Tongue (tissue), 2 donors: Measurements from ENCODE around the gene UNC80. TPM values are rescaled to one million over a fixed set of nuclear protein-coding genes. Genes with fewer than 3 reads are reported as not detected.

Experiments used
- DNase-seq: peaks from one replicate; pipeline ENCODE4 v3.0.0-alpha.2; 2015
- total RNA-seq: library from RNA; depleted of rRNA; stranded (reverse); fragments of >200 nt; gene quantifications from one replicate; pipeline ENCODE4 v1.2.3, GENCODE V29; 2014

Gene UNC80
- total RNA-seq, 1 donor from 2014 or later: 1.3 TPM

DNA sequence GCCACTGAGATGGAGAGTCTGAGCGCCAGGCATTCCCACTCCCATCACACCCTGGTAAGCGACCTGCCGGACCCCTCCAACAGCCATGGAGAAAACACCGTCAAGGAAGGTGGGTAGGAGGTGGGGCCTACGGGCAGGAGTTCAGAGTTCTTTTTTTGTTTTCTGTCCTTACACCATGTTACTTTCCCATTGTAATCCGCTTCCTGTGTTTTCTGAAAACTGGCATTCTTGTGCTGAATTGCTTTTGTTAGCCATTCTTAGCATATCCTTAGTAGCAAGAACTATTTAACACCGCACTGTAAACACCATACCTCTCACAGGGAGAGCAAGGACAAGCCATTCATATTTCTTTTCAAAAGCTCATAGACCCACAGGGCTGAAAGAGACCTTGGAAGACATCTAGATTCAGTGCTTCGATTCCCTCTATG lies 46.2 kb downstream of the UNC80 start:
- no peak for DNase-seq

- DNase-seq: no peak
Measured at GRCh38 chr2:209818939-209819338, 47.3 kb downstream of the UNC80 start.

DNA sequence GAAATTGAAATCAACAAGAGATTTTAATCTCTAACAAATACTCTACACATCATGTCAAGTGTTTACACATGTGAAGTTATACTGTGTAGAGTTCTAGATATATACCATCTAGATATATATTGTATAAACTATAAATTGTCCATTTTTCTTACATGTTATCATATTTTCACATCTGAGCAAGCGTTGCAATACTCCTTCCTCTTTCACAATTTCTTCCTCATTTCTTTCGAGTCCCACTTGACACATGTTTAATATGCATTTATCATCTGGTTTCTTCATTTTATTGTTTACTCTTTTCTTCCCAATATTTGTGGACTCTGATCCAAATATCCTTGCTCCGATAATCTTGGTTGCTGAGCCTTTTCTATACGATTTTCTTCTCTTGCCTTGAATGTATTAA lies 50.2 kb downstream of the UNC80 start:
- no peak for DNase-seq

DNA sequence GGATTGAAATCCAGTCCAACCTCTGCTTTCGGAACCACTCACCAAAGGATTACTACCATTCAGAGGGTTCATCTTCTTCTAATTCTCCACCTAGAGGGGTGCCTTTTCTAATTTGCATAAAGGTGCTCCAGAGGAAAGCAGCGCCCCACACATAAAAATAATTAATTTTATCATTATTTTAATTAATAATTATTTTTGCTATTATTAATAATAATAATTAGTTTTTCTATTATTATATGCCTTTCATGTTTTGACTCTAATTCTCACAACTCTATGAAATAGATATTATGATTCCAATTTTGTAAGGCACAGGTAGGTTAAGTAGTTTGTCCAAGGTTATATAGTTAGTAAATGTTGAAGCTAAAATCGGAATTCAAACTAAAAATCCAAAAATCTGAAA lies 51.9 kb downstream of the UNC80 start:
- no peak for DNase-seq

GRCh38 chr2:209824391-209824790 lies 52.8 kb downstream of the UNC80 start:
- DNase-seq: no peak

DNA sequence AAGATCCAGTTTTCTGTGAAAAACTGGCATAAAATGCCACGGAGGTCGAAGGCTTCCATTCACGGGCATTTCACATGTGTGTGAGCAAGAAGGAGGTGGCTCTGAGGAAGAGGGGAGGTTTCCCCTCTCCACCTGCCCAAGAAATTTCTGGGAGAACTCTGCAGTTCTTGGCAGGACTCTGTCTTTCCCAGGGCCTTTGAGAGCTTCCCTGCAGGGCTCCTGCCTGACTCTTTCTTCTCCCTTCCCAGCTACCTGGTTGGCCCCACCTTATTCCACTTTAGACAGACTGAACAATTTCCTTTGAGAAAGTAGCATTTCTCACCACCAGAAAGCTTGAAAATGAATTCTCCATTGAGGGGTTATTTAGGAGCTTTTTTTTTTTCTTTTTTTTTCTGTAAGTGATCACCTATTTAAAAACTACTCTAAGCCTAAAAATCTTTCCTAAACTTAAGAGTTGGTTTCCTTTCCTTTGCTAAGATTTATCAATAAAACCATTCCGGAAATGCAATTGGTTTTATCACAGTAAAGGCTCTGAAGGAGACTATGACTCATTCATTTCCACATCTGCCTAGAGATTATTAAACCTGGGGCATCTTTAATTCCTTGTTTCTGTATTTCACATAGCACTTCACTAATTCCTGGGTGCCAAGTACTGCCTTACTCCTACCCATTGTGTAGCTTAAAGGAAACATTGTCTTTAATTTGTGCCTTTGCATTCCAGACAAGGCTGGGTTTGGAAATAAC lies 59.3 kb downstream of the UNC80 start:
- no peak for DNase-seq

DNA sequence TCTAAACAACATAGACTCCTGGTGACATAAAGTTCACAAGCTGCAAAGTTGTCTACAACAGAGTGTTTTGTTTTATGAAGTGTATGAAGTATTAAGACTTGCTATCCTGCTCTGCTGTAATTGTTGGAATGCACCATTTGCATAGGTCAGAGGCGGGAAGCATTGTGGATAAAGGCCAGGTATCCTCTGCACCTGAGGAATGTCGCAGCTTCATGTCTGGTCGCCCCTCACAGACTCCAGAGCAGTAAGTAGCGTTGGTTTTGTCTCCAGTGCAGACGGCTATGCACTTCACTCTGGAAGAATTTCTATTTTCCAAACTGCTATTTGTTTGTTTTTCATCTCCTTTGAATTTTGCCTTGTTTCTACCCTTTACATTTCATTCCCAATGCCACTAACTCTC lies 63.1 kb downstream of the UNC80 start:
- DNase-seq: no peak

- no peak for DNase-seq
Measured at GRCh38 chr2:209840434-209840833, 68.8 kb downstream of the UNC80 start.

DNA sequence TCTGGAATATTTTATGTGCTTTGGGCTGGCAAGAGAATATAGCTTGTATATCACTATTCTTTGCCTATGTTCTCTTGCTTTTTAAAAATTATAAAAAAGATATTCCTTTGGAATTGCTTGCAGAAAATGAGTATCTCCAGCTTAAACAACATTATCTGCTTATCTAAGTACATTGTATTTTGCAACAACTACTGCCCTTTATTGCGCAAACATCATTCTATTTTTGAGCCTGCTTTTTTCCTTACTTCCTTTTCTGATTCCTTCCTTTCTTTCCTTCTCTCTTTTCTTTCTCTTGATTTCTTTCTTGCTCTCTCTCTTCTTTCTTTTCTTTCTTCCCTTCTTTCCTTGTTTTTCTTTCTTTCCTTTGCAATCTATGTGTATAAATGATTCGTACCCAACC lies 74.0 kb downstream of the UNC80 start:
- DNase-seq: no peak

DNA sequence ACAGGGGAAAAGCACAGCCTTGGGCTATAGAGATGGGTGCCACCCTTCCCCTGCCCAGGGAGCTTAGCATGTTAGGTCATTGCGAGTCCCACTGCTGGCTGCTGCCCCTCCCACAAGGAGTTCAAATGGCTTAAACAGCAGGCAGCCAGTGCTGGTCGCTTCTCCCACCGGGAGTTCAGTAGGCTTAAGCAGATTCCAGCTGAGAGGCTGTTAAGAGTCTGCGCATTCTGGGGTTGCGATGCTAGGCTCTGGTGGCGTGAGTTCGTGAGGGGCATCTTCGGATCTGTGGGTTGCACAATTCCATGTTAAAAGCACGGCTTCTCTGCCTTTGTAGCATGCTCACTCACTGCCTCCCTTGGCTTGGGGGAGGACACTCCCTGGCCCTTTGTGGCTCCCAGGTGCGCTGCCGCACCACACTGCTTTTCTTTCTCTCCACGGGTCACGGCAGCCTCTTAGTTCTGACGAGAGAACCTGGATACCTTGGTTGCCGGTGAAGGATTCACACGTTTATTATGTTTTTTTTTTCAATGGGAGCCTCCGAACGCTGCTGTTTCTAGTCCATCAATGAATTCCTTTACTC lies 93.2 kb downstream of the UNC80 start:
- DNase-seq: no peak

- no peak for DNase-seq
Measured at GRCh38 chr2:209868271-209868994, 96.8 kb downstream of the UNC80 start.

DNA sequence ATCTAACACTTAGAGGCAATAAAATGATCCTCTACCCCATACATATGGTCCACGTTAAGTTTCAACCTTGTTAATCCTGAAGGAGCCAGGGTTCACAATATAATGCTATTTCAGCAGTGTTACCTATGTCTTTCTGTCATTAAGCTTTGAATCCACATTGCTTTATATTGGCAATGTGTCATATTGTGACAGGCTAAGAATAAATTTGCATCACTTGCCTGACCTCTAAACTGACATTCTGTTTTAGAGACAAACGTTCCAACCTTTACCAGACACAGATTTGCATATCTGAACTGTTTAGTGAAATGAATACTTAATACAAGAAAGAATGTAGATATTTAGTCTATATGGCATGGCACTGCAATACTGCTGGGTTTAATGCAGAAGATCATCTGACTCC lies 98.4 kb downstream of the UNC80 start:
- no peak for DNase-seq

DNA sequence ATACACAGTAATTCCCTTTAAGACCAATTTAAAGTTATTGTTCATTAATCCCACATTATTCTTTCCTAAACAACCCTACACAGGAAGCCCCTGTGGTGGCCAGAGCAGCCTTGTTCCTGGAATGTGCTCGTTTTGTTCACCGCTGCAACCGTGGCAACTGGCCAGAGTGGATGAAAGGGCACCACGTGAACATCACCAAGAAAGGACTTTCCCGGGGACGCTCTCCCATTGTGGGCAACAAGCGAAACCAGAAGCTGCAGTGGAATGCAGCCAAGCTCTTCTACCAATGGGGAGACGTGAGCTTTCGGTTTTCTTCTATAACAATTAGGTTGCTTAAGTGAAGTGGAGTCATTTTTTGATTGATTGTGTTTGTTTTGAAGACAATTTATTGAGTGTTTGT lies 101.0 kb downstream of the UNC80 start:
- DNase-seq: peak; percentile 18

DNA sequence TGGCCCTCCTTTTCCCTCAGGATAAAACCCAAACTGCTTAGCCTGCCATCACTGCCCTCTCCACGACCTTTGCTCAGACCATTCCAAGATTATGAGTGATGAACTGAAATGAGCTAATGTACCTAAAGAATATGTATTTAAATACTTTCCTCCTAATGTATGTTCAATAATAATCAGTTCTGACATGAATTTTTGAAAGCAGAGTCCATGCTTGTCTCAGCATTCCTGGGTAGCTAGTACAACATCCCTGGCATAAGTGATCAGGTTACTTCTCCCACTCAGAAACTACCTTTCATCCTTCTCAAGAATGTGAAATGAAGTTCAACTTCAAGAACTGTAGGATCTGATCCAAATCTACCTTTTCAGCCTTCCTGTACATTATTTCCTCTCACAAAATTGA lies 103.6 kb downstream of the UNC80 start:
- DNase-seq: no peak

DNA sequence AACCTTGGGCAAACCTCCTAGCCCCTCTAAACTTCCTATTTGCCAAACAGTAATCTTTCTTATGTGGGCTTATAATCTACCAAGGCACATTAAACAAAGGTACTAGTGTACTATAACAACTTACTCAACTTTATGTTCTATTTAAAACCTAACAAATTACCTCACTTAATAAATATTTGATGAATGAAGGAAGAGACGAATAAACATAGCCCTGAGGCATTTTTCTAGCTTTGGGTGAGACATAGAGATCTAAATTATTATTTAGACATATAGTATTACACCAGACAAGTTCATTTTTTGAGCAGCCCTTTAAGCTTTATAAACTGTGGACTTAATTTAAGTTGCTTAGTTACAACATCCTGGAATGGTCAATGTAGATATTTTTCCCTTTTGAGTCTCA lies 104.6 kb downstream of the UNC80 start:
- peak; percentile 2 for DNase-seq

GRCh38 chr2:209878701-209879100 lies 107.1 kb downstream of the UNC80 start:
- DNase-seq: no peak

GRCh38 chr2:209900638-209901037 lies 129.0 kb downstream of the UNC80 start:
- no peak for DNase-seq

GRCh38 chr2:209901172-209901571 lies 129.5 kb downstream of the UNC80 start:
- DNase-seq: no peak

DNA sequence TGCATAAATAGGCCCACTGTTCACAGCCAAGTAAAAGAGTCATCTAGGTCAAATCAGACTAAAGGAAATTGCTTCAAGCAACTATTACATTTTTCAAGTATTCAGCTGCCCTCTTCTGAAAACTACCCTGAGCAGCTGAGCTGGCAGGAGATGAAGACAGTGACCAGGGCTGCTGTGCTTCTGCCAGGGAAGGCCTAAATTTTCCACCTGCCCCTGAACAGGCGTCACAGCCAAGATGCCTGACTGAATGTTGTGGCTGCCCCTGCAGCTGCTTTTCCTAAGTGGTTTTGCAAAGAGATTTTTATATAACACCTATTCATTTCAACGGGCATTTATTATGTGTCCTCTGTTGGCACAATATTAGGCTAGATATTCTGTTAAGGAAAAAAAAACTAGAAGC lies 134.1 kb downstream of the UNC80 start:
- peak; percentile 77 for DNase-seq

DNA sequence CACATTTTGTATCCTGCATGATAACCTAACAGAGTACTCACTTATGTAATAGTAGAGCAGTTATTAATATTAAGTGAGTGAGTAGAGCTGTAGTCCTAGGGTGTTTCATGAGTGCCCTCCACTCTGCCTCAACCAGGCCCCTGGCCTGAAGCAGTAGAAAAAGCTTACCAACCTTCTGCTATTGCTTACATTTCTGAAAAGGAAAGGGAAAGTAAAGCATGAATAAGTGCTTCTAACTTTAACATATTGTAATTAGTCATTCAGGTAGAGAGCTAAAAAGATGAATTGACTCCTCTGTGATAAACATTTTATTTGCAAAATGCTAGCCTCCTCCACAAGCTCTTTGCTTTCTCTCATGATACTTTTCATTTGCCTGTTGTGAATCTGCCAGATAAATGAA lies 136.1 kb downstream of the UNC80 start:
- no peak for DNase-seq

- no peak for DNase-seq
Measured at GRCh38 chr2:209908511-209908910, 136.9 kb downstream of the UNC80 start.

DNA sequence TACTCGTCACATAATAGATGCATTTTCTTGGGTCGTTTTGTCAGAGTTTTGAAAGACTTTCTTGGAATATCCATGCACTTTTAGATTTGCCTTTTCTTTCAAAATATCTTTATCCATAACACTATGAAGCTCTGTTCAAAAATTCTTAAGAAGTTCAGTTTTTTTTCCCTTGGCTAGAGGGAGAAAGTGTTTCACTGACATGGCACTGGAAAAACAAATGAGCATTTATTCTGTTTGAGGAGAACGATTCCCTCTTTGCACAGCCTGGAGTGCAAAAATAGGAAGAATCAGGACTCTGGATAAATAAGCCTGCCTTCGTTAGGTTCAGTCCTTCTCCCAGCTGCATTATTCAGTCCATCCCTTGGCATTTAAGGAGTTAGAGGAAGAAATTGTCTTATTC lies 139.9 kb downstream of the UNC80 start:
- no peak for DNase-seq

DNA sequence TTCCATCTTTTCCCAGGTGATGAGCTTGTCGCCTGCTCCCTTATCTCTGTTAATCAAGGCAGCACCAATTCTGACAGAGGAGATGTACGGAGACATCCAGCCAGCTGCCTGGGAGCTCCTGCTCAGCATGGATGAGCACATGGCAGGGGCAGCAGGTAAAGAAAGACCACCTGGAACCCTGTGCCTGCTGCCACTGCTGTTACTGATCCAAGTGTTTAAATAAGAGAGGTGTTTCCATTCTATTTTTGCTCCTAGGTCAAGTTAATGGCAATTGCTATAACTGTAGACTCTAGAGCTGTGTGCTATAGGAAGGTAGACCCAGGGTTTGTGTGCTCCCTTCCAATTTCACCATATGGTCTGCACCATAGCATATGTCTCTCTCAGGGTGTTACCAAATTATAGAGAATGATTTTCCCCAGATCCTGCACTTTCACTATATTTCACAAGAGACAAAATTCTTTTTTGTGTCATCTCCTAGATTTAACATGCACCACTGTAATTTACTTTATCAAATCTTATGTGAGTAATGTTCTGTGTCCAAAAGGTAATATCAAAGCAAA lies 142.2 kb downstream of the UNC80 start:
- no peak for DNase-seq
